ENCODE measurements around the gene MED12L.

DNA sequence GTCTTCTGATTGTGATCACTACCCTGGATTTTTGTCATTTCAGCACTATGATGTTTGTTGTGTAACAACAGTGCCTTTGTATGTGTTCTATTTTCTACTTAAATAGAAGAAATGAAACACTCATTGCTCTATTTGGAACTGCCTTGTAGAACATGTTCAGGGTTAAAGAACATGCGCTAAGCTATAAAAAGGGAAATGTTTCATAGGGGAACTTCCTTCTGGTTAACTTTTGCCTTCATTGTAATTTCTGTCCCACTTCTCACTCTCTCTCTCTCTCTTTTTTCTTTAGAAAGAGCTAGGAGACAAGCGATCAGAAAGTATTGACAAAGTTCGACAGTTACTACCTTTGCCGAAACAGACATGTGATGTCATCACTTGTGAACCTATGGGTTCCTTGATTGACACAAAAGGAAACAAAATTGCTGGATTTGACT lies 299.3 kb downstream of the MED12L start, which contains the start of gene P2RY12:
- TF ChIP-seq POLR2A (IDR thresholded peaks at IDR 0.05; ENCODE audit: low read depth) (no peak), POLR2AphosphoS5 (IDR thresholded peaks at IDR 0.05) (no peak)
- TF ChIP-seq, protein P1, sequence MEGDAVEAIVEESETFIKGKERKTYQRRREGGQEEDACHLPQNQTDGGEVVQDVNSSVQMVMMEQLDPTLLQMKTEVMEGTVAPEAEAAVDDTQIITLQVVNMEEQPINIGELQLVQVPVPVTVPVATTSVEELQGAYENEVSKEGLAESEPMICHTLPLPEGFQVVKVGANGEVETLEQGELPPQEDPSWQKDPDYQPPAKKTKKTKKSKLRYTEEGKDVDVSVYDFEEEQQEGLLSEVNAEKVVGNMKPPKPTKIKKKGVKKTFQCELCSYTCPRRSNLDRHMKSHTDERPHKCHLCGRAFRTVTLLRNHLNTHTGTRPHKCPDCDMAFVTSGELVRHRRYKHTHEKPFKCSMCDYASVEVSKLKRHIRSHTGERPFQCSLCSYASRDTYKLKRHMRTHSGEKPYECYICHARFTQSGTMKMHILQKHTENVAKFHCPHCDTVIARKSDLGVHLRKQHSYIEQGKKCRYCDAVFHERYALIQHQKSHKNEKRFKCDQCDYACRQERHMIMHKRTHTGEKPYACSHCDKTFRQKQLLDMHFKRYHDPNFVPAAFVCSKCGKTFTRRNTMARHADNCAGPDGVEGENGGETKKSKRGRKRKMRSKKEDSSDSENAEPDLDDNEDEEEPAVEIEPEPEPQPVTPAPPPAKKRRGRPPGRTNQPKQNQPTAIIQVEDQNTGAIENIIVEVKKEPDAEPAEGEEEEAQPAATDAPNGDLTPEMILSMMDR (IDR thresholded peaks at IDR 0.05), result no peak
